Panc1 (cell line): ENCODE results near the gene CCDC152. TPM values are rescaled to one million over a fixed set of nuclear protein-coding genes. Genes with fewer than 3 reads are reported as not detected.

ENCODE experiments used
- ATAC-seq: fragments of 200-7000 bp; cut with Tn5 transposase; 2 replicates; pipeline ENCODE4 v1.9.1; 2020; ENCODE audit warnings: mild to moderate bottlenecking, moderate library complexity
- BruUV-seq: library from RNA; stranded (reverse); fragments of 400-500 nt; replicated peaks from 2 replicates; lab custom pipeline; 2021; lab: Mats Ljungman, UMichigan
- CTCF ChIA-PET: fragments of 300-600 bp; sonication (Branson Sonifier 250); formaldehyde crosslinking; loops from one replicate; lab custom pipeline; 2022; ENCODE audit warnings: antibody characterized with exemption; lab: Charles Lee
- POLR2A ChIA-PET: fragments of 300-600 bp; sonication (Branson Sonifier 250); formaldehyde crosslinking; loops from one replicate; lab custom pipeline; 2022; ENCODE audit warnings: antibody characterized with exemption; lab: Charles Lee
- DNase-seq: peaks from one replicate; pipeline ENCODE4 v3.0.0-alpha.2; 2010; ENCODE audit warnings: low read depth, low spot score
- H3K27ac ChIP-seq: 2 replicates; pipeline ENCODE4 v1.5.1; 2011; ENCODE audit warnings: mild to moderate bottlenecking, low read length, inconsistent platforms
- H3K27me3 ChIP-seq: fragments of 200-500 bp; sonication (Bioruptor generic); 2 replicates; pipeline ENCODE4 v1.6.0; 2014; ENCODE audit warnings: low read length, inconsistent platforms; ENCODE audit not compliant: control insufficient read depth, insufficient read depth
- H3K36me3 ChIP-seq: fragments of 200-500 bp; sonication (Bioruptor generic); 2 replicates; pipeline ENCODE4 v1.5.1; 2014; ENCODE audit warnings: inconsistent platforms, mild to moderate bottlenecking, low read length, moderate library complexity; ENCODE audit not compliant: control insufficient read depth, insufficient read depth
- H3K4me1 ChIP-seq: 2 replicates; pipeline ENCODE4 v1.5.1; 2011; ENCODE audit warnings: inconsistent platforms, mild to moderate bottlenecking, low read length, moderate library complexity; ENCODE audit not compliant: control insufficient read depth, insufficient read depth
- H3K4me3 ChIP-seq, 2 experiments: 2 replicates each; pipeline ENCODE4 v1.5.1; 2011 to 2012; ENCODE audit warnings: low read depth in 2 of 2, low read length in 2 of 2, mild to moderate bottlenecking in 2 of 2, inconsistent platforms in 1 of 2, moderate library complexity in 1 of 2
- H3K9me3 ChIP-seq: fragments of 200-500 bp; sonication (Bioruptor generic); 2 replicates; pipeline ENCODE4 v1.5.1; 2014; ENCODE audit warnings: low read depth, mild to moderate bottlenecking, inconsistent platforms, low read length, moderate library complexity; ENCODE audit not compliant: control insufficient read depth, insufficient read depth
- CTCF ChIP-seq: fragments of 450-650 bp; IDR thresholded peaks from 2 replicates; pipeline ENCODE4 v1.5.1; 2017; ENCODE audit warnings: mild to moderate bottlenecking
- POLR2AphosphoS5 ChIP-seq: IDR thresholded peaks from 2 replicates; pipeline ENCODE4 v1.6.1; 2012; ENCODE audit warnings: mild to moderate bottlenecking, low read depth, low read length, moderate library complexity
- REST ChIP-seq, 2 experiments: IDR thresholded peaks; 2 replicates each; pipeline ENCODE4 v1.6.1; 2011 to 2012; ENCODE audit warnings: low read depth in 2 of 2, control low read depth in 1 of 2, low read length in 1 of 2, mild to moderate bottlenecking in 1 of 2, moderate library complexity in 1 of 2; ENCODE audit not compliant: insufficient read depth in 1 of 2
- SIN3A ChIP-seq: IDR thresholded peaks from 2 replicates; pipeline ENCODE4 v1.6.1; 2012; ENCODE audit warnings: low read depth, mild to moderate bottlenecking, low read length, moderate library complexity, borderline replicate concordance; ENCODE audit not compliant: insufficient read depth
- TCF7L2 ChIP-seq: IDR thresholded peaks from 2 replicates; pipeline ENCODE4 v1.6.1; 2011; ENCODE audit warnings: mild to moderate bottlenecking, low read depth, low read length, inconsistent platforms
- in situ Hi-C: cut with HindIII; loops from 2 replicates; pipeline ENCODE4 v1.10.0; 2016; ENCODE audit warnings: low sequenced_read_pairs, low pct_unique_long_range_greater_than_20kb
- intact Hi-C: fragments of 100-400 bp; cut with micrococcal nuclease; formaldehyde crosslinking; loops from one replicate; pipeline ENCODE4 v1.10.0; 2022; ENCODE audit not compliant: unreplicated experiment
- total RNA-seq: library from RNA; stranded (reverse); gene quantifications from one replicate; pipeline ENCODE4 v1.2.1, GENCODE V29; 2021; ENCODE audit not compliant: unreplicated experiment

The CCDC152 gene
- total RNA-seq, 1 experiment from 2014 or later, result not detected

GRCh38 chr5:42799241-42799608 lies 42.6 kb downstream of the CCDC152 start:
- Histone ChIP-seq H3K27me3 (no peaks in the 10 kb centered on the region), H3K4me3 (no peak overlapping the region), H3K4me1 (no peaks in the 10 kb centered on the region), H3K36me3 (no peaks in the 10 kb centered on the region), H3K27ac (no peak overlapping the region), H3K9me3 (peaks cover 4% of the 10 kb centered on the region; the same call in 1 of the 2 replicates)
- POLR2A ChIA-PET, result no interaction called here
- CTCF ChIA-PET, result no interaction called here
- no TSS peak for BruUV-seq
- in situ Hi-C loops (no loop called here), intact Hi-C loops (no loop called here)
- TF ChIP-seq TCF7L2 (no peak), SIN3A (no peak), POLR2AphosphoS5 (no peak), REST (IDR thresholded peaks at IDR 0.05; ENCODE audit: insufficient read depth in 1 of 2, low read depth in 2 of 2, low read length in 1 of 2) (no peak), CTCF (no peak)
- ATAC-seq (no peak), DNase-seq (no peak)

- in situ Hi-C loops, result no loop called here
- POLR2A ChIA-PET, result no interaction called here
- Histone ChIP-seq H3K9me3 (peaks cover 4% of the 10 kb centered on the region; the same call in 1 of the 2 replicates), H3K36me3 (no peaks in the 10 kb centered on the region), H3K4me3 (no peak overlapping the region), H3K27me3 (no peaks in the 10 kb centered on the region), H3K4me1 (no peaks in the 10 kb centered on the region), H3K27ac (no peak overlapping the region)
- no peak for TF ChIP-seq TCF7L2
- DNase-seq (no peak), ATAC-seq (no peak)
- intact Hi-C loops, result no loop called here
- BruUV-seq, result no TSS peak
- CTCF ChIA-PET, result no interaction called here
These were observed 43.1 kb downstream of the CCDC152 start for GRCh38 chr5:42799668-42800114.

- in situ Hi-C loops (no loop called here), intact Hi-C loops (no loop called here)
- Histone ChIP-seq H3K27ac (no peak overlapping the region), H3K4me3 (no peak overlapping the region), H3K27me3 (no peaks in the 10 kb centered on the region), H3K4me1 (no peaks in the 10 kb centered on the region), H3K36me3 (no peaks in the 10 kb centered on the region), H3K9me3 (peaks cover 4% of the 10 kb centered on the region; the same call in 1 of the 2 replicates)
- DNase-seq (no peak), ATAC-seq (no peak)
- POLR2A ChIA-PET, result interaction anchor here (0.6 kb wide), 1 partner anchor 228 kb away, joined by 6 read pairs; no protein-coding TSS in a partner anchor
- no TSS peak for BruUV-seq
- CTCF ChIA-PET, result no interaction called here
- TF ChIP-seq CTCF, result no peak
- TF ChIP-seq SIN3A, result no peak
- TF ChIP-seq POLR2AphosphoS5, result no peak
- no peak for TF ChIP-seq TCF7L2
- TF ChIP-seq REST (IDR thresholded peaks at IDR 0.05; ENCODE audit: insufficient read depth in 1 of 2, low read depth in 2 of 2, low read length in 1 of 2), result no peak
These were observed 44.2 kb downstream of the CCDC152 start for GRCh38 chr5:42800748-42801330.
